Peyer's patch (tissue), 4 donors: ENCODE results near the gene IKZF2. TPM values are rescaled to one million over a fixed set of nuclear protein-coding genes. Genes with fewer than 3 reads are reported as not detected.

Experiments used
- DNase-seq, 3 donors: peaks; one replicate each; pipeline ENCODE4 v3.0.0-alpha.2; 2017 to 2019
- H3K27ac ChIP-seq, 4 donors: fragments of 200-600 bp; sonication (generic); one replicate each; pipeline ENCODE4 v1.5.1; 2016 to 2019
- H3K27me3 ChIP-seq, 2 donors: fragments of 200-600 bp; sonication (generic); one replicate each; pipeline ENCODE4 v1.5.1; 2019
- H3K36me3 ChIP-seq, 3 donors: fragments of 200-600 bp; sonication (generic); one replicate each; pipeline ENCODE4 v1.5.1; 2016 to 2019
- H3K4me1 ChIP-seq, 4 donors: fragments of 200-600 bp; sonication (generic); one replicate each; pipeline ENCODE4 v1.5.1; 2016 to 2019
- H3K4me3 ChIP-seq, 4 donors: fragments of 200-600 bp; sonication (generic); 1 replicate in 3 of 4; 2 replicates in 1 of 4; pipeline ENCODE4 v1.5.1; 2016 to 2019; ENCODE audit warnings: mild to moderate bottlenecking in 1 of 4
- H3K9me3 ChIP-seq, 4 donors: fragments of 200-600 bp; sonication (generic); one replicate each; pipeline ENCODE4 v1.5.1; 2016 to 2019; ENCODE audit warnings: mild to moderate bottlenecking in 1 of 4
- POLR2A ChIP-seq, 2 donors: fragments of 450-650 bp; IDR thresholded peaks; one replicate each; pipeline ENCODE4 v1.5.1; 2017; ENCODE audit warnings: antibody characterized with exemption in 2 of 2, mild to moderate bottlenecking in 2 of 2, moderate library complexity in 2 of 2
- total RNA-seq, 4 donors: library from RNA; depleted of rRNA; stranded (reverse); fragments of >200 nt; gene quantifications; one replicate each; pipeline ENCODE4 v1.1.0, GENCODE V29; 2016
- TF ChIP-seq, protein P1 (sequence below), 6 experiments: fragments of 450-650 bp in 4 of 6; fragments of 200-600 bp in 2 of 6; sonication (generic) in 1 of 6; IDR thresholded peaks; one replicate each; pipeline ENCODE4 v1.5.1; 2017 to 2019; ENCODE audit warnings: antibody characterized with exemption in 6 of 6, mild to moderate bottlenecking in 3 of 6, moderate library complexity in 1 of 6

The IKZF2 gene
- total RNA-seq, 4 donors from 2014 or later = 4.2 to 8.3 (median 6.1) TPM

GRCh38 chr2:213019368-213019767 is 132.0 kb downstream of the IKZF2 start:
- H3K4me3 ChIP-seq = no peak overlapping the region
- no peaks in the 10 kb centered on the region for H3K27me3 ChIP-seq
- H3K27ac ChIP-seq = no peak overlapping the region
- no peaks in the 10 kb centered on the region for H3K4me1 ChIP-seq
- H3K36me3 ChIP-seq = no peaks in the 10 kb centered on the region
- no peaks in the 10 kb centered on the region for H3K9me3 ChIP-seq
- TF ChIP-seq, protein P1, sequence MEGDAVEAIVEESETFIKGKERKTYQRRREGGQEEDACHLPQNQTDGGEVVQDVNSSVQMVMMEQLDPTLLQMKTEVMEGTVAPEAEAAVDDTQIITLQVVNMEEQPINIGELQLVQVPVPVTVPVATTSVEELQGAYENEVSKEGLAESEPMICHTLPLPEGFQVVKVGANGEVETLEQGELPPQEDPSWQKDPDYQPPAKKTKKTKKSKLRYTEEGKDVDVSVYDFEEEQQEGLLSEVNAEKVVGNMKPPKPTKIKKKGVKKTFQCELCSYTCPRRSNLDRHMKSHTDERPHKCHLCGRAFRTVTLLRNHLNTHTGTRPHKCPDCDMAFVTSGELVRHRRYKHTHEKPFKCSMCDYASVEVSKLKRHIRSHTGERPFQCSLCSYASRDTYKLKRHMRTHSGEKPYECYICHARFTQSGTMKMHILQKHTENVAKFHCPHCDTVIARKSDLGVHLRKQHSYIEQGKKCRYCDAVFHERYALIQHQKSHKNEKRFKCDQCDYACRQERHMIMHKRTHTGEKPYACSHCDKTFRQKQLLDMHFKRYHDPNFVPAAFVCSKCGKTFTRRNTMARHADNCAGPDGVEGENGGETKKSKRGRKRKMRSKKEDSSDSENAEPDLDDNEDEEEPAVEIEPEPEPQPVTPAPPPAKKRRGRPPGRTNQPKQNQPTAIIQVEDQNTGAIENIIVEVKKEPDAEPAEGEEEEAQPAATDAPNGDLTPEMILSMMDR (IDR thresholded peaks at IDR 0.05) = no peak
- TF ChIP-seq POLR2A (IDR thresholded peaks at IDR 0.05) = no peak
- DNase-seq = no peak

- no peak overlapping the region for H3K4me3 ChIP-seq
- no peaks in the 10 kb centered on the region for H3K27me3 ChIP-seq
- DNase-seq = no peak
- no peaks in the 10 kb centered on the region for H3K9me3 ChIP-seq
- H3K36me3 ChIP-seq = no peaks in the 10 kb centered on the region
- no peak overlapping the region for H3K27ac ChIP-seq
- no peaks in the 10 kb centered on the region for H3K4me1 ChIP-seq
- TF ChIP-seq, protein P1 (IDR thresholded peaks at IDR 0.05) = no peak
- TF ChIP-seq POLR2A (IDR thresholded peaks at IDR 0.05) = no peak
Observed at GRCh38 chr2:213018340-213018901, 133.0 kb downstream of the IKZF2 start.

- no peak for DNase-seq
- H3K9me3 ChIP-seq = no peaks in the 10 kb centered on the region
- H3K27ac ChIP-seq = no peak overlapping the region
- TF ChIP-seq, protein P1 (IDR thresholded peaks at IDR 0.05) = no peak
- TF ChIP-seq POLR2A (IDR thresholded peaks at IDR 0.05) = no peak
- H3K4me1 ChIP-seq = no peaks in the 10 kb centered on the region
- H3K36me3 ChIP-seq = no peaks in the 10 kb centered on the region
- no peak overlapping the region for H3K4me3 ChIP-seq
- H3K27me3 ChIP-seq = no peaks in the 10 kb centered on the region
Observed at GRCh38 chr2:213017404-213017803, 134.0 kb downstream of the IKZF2 start.

DNA sequence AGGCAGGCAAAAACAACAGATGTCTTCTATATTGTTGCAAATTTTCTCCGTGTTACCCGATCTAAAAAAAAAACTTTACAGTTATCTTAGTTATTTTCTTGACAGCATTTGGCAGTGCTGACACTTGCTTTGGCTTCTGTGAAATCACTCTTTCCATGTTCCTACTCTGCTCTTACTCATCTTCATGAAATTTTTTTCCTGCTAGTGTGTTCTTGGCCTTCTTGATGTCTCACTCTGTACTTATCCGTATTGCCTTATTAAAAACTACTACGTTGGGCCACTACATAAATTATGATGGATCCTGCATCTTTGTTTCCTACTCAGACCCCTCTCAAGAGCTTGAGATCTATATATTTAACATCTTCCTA is 134.4 kb downstream of the IKZF2 start:
- DNase-seq = no peak
- Histone ChIP-seq H3K4me1 (no peaks in the 10 kb centered on the region), H3K9me3 (no peaks in the 10 kb centered on the region), H3K27ac (no peak overlapping the region), H3K27me3 (no peaks in the 10 kb centered on the region), H3K4me3 (no peak overlapping the region), H3K36me3 (no peaks in the 10 kb centered on the region)
- TF ChIP-seq, protein P1 (IDR thresholded peaks at IDR 0.05) = no peak
- TF ChIP-seq POLR2A (IDR thresholded peaks at IDR 0.05) = no peak

DNA sequence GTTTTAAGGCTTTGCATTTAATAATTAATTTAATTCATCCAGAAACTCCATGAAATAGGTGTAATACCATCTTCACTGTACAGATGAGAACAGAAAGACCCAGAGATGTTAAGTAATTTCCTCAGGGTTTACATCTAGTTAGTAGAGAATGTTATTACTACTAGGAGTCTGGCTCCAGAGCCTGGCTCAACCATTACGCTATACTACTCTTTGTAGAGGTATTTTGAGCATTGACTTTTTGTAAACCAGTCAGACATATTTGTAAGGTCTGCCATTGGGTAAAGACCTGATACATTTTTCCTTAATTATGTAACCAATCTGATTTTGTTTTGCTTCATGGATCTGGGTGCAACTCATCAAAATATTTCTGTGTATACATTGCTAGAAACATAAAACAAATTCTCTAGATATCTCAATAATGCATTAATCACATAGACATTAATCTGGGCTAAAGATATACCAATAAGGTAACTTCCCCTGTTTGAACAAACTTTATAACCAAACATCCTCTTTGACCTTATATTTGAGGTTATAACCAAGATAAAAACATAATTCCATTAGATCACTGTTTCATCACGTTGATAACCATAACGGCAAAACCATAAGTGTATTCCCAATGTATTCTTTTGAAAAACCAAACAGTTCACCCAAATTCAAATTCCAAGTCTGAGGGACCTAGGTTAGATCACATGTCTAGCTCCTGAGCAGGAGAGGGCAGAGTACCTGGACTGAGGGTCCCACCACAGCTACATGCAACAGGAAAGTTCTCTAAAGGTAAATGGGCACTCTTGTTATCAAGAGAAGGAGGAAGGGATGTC is 135.0 kb downstream of the IKZF2 start:
- no peak for TF ChIP-seq POLR2A (IDR thresholded peaks at IDR 0.05)
- TF ChIP-seq, protein P1 (IDR thresholded peaks at IDR 0.05) = no peak
- Histone ChIP-seq H3K9me3 (no peaks in the 10 kb centered on the region), H3K4me1 (no peaks in the 10 kb centered on the region), H3K4me3 (no peak overlapping the region), H3K27ac (no peak overlapping the region), H3K27me3 (no peaks in the 10 kb centered on the region), H3K36me3 (no peaks in the 10 kb centered on the region)
- no peak for DNase-seq
